Transverse colon (tissue), 4 donors: ENCODE data around the gene DOCK2.

ENCODE experiments used
- EP300 ChIP-seq: sonication (generic); formaldehyde crosslinking; IDR thresholded peaks from one replicate; pipeline ENCODE4 v1.6.1; 2017; ENCODE audit warnings: antibody characterized with exemption, low read depth
- POLR2A ChIP-seq: fragments of 450-650 bp; IDR thresholded peaks from one replicate; pipeline ENCODE4 v1.6.1; 2016; ENCODE audit warnings: antibody characterized with exemption, mild to moderate bottlenecking, moderate library complexity
- POLR2AphosphoS5 ChIP-seq, 3 donors: sonication (generic); formaldehyde crosslinking; IDR thresholded peaks; one replicate each; pipeline ENCODE4 v1.6.1; 2016; ENCODE audit warnings: antibody characterized with exemption in 3 of 3
- TF ChIP-seq, protein P1 (sequence below), 5 experiments: fragments of 200-600 bp in 3 of 5; fragments of 450-650 bp in 2 of 5; sonication (generic) in 3 of 5; IDR thresholded peaks; 1 replicate in 2 of 5; 2 replicates in 3 of 5; pipeline ENCODE4 v1.5.1; 2016 to 2017; ENCODE audit warnings: antibody characterized with exemption in 5 of 5, inconsistent platforms in 3 of 5, mild to moderate bottlenecking in 2 of 5, moderate library complexity in 1 of 5

DNA sequence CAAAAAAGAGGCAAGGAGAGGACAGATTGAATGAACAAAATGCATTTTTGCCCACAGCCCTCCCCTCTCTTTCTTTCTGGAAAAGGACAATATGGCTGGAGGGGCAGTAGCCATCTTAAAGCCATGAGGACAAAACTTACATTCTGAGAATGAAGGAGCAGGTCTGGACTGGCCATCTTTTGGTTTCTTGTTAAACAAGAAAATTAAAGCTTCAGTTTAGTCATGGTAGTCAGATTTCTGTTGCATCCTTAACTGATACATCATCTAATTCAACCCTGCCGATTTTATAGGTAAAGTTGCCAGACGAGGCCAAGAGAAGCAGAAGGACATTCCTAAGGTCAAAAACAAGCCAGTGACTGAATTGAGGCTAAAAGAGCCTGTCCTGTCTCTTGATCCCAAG, 374.7 kb downstream of the DOCK2 start:
- no peak for TF ChIP-seq POLR2AphosphoS5 (IDR thresholded peaks at IDR 0.05)
- TF ChIP-seq, protein P1, sequence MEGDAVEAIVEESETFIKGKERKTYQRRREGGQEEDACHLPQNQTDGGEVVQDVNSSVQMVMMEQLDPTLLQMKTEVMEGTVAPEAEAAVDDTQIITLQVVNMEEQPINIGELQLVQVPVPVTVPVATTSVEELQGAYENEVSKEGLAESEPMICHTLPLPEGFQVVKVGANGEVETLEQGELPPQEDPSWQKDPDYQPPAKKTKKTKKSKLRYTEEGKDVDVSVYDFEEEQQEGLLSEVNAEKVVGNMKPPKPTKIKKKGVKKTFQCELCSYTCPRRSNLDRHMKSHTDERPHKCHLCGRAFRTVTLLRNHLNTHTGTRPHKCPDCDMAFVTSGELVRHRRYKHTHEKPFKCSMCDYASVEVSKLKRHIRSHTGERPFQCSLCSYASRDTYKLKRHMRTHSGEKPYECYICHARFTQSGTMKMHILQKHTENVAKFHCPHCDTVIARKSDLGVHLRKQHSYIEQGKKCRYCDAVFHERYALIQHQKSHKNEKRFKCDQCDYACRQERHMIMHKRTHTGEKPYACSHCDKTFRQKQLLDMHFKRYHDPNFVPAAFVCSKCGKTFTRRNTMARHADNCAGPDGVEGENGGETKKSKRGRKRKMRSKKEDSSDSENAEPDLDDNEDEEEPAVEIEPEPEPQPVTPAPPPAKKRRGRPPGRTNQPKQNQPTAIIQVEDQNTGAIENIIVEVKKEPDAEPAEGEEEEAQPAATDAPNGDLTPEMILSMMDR (IDR thresholded peaks at IDR 0.05): no peak
- TF ChIP-seq POLR2A: no peak
- TF ChIP-seq EP300: no peak
